ENCODE measurements around the gene EVI5L.

GRCh38 chr19:7850945-7851622 lies 21.1 kb downstream of the EVI5L start:
- TF ChIP-seq, protein P1, sequence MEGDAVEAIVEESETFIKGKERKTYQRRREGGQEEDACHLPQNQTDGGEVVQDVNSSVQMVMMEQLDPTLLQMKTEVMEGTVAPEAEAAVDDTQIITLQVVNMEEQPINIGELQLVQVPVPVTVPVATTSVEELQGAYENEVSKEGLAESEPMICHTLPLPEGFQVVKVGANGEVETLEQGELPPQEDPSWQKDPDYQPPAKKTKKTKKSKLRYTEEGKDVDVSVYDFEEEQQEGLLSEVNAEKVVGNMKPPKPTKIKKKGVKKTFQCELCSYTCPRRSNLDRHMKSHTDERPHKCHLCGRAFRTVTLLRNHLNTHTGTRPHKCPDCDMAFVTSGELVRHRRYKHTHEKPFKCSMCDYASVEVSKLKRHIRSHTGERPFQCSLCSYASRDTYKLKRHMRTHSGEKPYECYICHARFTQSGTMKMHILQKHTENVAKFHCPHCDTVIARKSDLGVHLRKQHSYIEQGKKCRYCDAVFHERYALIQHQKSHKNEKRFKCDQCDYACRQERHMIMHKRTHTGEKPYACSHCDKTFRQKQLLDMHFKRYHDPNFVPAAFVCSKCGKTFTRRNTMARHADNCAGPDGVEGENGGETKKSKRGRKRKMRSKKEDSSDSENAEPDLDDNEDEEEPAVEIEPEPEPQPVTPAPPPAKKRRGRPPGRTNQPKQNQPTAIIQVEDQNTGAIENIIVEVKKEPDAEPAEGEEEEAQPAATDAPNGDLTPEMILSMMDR (IDR thresholded peaks at IDR 0.05), result no peak
- no peak for TF ChIP-seq POLR2A (IDR thresholded peaks at IDR 0.05)
